Stimulated activated CD4-positive, alpha-beta T cell treated with anti-CD3 and anti-CD28 coated beads, TNF-alpha, amount 100 ng/mL, for 24 hours (primary cell): ENCODE results near the gene CAMK4.
A peak's percentile ranks its signal among the peaks of the same experiment; 100 is the strongest.

Experiments used
- DNase-seq, 3 experiments: peaks; one replicate each; pipeline ENCODE4 v3.0.0-alpha.2; 2020; ENCODE audit warnings: low read depth in 3 of 3

CAMK4 gene

GRCh38 chr5:111223787-111224560 lies at the start of gene CAMK4:
CAMK4 (plus strand) TSS chr5:111224384; CDS start chr5:111224484, 100 bp downstream.
- peak in 2 of 3 experiments; percentile 53 to 62 for DNase-seq

DNA sequence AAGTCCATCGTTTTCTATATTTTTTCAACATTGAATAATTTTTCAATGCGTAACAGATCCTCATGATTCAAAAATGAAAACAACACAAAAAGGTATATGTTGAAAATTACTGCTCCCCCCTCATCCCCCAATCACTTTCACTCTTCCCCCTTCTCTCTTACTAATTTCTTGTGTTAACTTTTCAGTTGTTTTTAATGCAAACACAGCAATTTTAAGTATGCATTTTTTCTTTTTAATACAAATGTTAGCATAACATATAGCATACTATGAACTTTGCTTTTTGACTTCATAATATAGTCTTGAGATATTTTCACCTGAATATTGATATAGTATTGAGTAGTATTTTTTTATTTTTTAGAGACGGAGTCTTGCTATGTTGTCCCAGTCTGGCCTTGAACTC lies 41.1 kb upstream of the CAMK4 start:
- no peak for DNase-seq

GRCh38 chr5:111187079-111187478 lies 37.1 kb upstream of the CAMK4 start:
- DNase-seq = no peak

GRCh38 chr5:111194053-111194452 lies 30.1 kb upstream of the CAMK4 start:
- DNase-seq = no peak

DNA sequence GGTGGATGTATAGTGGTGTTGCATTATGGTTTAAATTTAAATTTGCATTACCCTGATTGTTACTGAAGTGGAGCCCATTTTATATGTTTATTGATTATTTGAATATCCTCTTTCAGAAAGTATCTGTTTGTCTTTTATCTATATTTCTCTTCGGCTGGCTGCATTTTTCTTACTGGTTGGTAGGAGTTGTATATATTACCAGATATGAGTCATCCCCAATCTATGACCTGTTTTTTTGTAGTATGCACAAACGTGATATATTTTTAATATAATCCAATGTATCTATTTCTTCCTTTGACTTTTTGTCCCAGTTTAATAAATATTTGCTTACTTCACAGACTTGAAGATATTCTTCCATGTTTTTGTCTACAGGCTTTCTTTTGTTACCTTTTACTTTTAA lies 29.3 kb upstream of the CAMK4 start:
- DNase-seq = no peak

DNA sequence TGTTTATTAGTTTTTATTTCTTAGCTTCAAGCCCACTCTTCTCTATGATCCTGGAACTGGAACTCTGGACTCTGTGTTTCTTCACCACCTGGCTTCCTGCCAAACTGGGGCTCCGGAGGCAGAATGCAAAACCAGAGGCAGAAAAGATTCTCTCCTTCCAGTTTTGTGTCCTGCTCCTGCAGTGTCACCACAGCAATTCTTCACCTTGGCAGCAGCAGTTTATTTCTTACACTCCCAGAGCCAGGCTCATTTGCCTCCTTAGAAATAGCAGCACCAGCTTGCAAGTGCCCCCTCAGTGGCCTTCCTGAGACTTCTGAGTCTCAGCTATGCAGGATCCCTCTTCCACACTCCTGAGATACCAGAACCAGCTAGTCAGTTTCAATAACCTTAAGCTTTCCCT lies 26.7 kb upstream of the CAMK4 start:
- DNase-seq = peak in 1 of 3 experiments; percentile 1

DNA sequence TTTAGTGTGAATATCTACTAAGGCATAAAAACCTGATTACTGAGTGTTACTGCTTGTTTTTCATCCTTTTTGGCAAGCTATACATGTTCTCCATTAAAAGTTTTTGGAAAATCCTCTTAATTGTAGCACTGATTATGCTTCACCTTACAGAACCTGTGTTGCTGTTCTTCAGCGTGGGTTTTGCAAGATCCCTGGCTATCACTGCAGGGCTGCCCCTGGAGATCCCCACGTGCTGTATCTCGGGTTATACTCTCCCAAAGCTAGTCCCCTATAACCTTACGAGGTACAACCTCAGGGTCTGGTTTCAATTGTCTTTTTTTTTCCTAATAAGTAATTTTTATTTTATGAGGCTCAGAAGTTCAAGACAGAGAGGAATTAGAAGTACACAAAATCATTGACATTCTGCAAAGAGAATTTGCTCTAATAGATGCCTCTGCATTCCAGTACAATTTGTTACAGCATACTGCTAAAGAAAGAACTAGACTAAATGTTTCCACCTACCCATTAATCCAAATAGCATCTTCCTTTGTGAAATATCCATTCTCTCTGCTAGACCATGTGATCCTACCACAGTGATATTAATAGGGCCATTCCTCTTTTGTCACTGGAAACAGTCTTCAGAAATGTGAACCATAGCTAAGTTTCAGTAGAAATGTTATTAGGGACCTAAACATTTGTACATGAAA lies 25.8 kb upstream of the CAMK4 start:
- DNase-seq = no peak

DNA sequence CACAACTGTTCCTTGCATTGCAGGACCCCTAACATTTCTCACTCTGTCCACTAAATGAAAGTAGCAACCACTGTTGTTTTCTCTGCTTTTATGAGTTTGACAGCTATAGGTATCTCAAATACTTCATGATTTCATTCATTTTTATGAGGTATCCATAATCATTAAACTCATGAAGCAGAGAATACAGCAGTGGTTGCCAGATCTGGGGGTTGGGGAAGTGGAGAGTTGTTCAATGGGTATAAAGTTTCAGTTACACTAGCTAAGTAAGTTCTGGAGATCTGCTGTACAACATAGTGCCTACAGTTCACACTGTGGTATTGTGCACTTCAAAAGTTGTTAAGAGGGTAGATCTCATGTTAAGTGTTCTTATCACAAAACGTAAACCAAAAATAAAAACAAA lies 23.4 kb upstream of the CAMK4 start:
- DNase-seq = no peak

DNA sequence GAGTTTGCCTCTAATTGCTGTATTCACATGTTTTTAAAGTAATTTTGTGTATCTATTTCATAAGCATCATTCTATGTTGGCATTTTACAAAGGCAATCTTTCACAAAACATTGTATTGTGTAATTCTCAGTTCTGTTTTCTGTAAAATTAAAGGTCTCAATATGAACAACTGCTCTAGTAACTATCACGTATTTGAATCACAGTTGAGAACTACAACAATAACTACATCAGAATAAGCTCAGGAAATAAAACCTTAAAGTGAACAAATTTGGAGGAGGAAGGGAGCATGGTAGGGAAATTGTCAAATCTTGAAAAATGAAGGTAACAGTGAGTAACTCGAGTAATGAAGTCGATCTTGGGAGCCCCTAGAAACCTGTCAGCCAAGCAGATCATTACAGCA lies 22.5 kb upstream of the CAMK4 start:
- no peak for DNase-seq

GRCh38 chr5:111211341-111211740 lies 12.8 kb upstream of the CAMK4 start:
- no peak for DNase-seq

DNA sequence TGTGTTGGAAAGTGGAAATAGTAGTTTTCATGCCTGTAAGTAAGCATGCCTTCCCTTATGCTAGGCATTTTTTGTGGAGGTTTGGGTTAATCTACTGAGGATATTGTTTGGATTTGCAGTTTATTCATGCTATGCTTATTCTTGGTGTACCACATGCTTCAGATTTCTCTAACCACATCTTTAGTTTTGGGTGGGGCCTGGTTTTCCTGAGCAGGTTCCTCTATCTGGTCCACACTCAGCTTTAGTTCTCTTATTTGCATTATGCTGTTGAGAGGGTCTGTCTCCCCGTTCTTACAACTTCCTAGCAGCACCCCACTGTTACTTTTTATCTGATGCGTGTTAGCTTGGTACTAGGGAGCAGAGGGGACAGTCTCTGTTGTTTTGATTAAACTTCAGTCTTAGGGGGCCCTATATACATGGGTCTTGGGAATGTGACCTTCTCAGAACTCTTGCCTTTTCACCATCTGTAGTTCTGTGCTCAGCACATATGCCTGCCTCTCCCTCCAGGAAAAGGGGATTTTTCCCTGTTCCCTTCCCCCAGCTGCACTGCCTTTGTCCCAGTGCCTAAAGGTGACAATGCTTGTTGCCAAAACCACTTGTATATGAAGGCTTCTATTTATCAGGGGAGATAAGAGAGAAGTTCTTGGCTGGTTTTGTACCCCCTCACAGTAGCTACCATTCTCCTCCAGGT lies 10.0 kb upstream of the CAMK4 start:
- DNase-seq = no peak

DNA sequence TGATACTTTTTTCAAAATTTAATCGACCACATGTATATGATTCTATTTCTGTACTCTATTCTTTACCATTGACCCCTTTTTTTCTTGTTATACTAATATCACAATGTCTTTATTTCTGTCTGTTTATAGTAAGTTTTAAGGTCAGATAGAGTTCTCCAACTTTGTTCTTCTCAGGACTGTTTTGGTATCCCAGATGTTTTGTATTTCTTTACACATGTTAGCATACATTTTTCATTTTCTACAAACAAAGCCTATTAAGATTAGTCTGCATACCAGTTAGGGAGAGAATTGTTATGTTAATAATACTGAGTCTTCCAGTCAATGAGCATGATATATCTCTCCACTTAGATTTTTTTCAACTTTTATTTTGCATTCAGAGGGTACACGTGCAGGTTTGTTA lies 8.2 kb upstream of the CAMK4 start:
- DNase-seq = no peak

DNA sequence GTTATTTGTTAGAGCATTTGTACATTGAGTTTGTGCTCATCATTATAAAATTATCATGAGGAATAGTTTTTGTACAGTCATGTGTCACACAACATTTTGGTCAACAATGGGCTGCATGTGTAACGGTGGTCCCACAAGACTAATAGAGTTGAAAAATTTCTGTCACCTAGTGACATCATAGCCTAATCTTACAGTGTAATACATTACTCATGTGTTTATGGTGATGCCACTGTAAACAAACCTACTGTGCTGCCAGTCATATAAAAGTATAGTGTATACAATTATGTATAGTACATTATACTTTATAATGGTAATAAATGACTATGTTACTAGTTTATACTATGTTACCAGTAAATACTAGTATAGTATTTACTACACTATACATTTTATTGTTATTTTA lies 3.0 kb upstream of the CAMK4 start:
- DNase-seq = no peak

- no peak for DNase-seq
Measured at GRCh38 chr5:111223101-111223786, 940 bp upstream of the CAMK4 start.

- DNase-seq = peak in 2 of 3 experiments; percentile 12 to 47
Measured at GRCh38 chr5:111224561-111225345, 569 bp downstream of the CAMK4 start.

GRCh38 chr5:111225926-111226325 lies 1.7 kb downstream of the CAMK4 start:
- no peak for DNase-seq

- no peak for DNase-seq
Measured at GRCh38 chr5:111226556-111226955, 2.4 kb downstream of the CAMK4 start.

DNA sequence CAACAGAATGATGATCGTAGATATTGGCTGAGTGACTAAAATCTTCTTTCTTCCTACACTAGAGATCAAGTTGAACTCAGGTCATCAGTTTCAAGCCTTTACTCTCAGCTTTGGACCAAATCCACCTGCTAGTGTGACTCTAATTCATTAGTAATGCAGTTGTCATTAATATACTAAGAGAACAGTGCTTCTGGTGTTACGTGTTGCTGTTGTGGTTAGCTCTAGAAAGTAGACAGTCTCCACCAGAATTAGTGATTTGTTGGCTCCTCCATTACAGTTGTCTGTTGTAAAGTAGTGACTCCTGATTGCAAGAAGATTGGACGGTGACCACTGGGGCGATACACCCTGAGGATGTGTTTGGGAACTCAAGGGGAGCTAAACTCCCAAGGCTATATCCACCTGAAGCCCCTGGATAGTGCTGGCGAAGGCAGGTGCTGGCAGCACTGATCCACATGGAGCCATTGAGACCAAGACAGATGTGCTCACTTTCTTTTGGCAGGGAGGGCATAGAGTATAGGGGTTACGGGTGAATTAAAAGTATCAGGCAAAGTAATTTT lies 3.1 kb downstream of the CAMK4 start:
- DNase-seq = no peak

- DNase-seq = no peak
Measured at GRCh38 chr5:111227801-111228200, 3.6 kb downstream of the CAMK4 start.

GRCh38 chr5:111228520-111229220 lies 4.5 kb downstream of the CAMK4 start:
- DNase-seq = no peak
